ENCODE data around the gene AHNAK2. TPM values are rescaled to one million over a fixed set of nuclear protein-coding genes. Genes with fewer than 3 reads are reported as not detected.

Gene AHNAK2
- total and polyA plus RNA-seq, 3 donors from 2014 or later = 10.8 to 15.1 (median 12.8) TPM

- WGBS, 2 donors = 81 to 85% methylated on average over 10 to 12 of the region's 12 CpGs
- H3K27me3 ChIP-seq = no peaks in the 10 kb centered on the region
- no peak overlapping the region for H3K27ac ChIP-seq
- H3K4me1 ChIP-seq = peaks cover 8% of the 10 kb centered on the region
- H3K4me3 ChIP-seq = no peak overlapping the region
- TF ChIP-seq, protein P1, sequence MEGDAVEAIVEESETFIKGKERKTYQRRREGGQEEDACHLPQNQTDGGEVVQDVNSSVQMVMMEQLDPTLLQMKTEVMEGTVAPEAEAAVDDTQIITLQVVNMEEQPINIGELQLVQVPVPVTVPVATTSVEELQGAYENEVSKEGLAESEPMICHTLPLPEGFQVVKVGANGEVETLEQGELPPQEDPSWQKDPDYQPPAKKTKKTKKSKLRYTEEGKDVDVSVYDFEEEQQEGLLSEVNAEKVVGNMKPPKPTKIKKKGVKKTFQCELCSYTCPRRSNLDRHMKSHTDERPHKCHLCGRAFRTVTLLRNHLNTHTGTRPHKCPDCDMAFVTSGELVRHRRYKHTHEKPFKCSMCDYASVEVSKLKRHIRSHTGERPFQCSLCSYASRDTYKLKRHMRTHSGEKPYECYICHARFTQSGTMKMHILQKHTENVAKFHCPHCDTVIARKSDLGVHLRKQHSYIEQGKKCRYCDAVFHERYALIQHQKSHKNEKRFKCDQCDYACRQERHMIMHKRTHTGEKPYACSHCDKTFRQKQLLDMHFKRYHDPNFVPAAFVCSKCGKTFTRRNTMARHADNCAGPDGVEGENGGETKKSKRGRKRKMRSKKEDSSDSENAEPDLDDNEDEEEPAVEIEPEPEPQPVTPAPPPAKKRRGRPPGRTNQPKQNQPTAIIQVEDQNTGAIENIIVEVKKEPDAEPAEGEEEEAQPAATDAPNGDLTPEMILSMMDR (IDR thresholded peaks at IDR 0.05) = no peak
- TF ChIP-seq POLR2A (IDR thresholded peaks at IDR 0.05) = no peak
- no peaks in the 10 kb centered on the region for H3K9me3 ChIP-seq
- intact Hi-C loops (cut with DNase I; ENCODE audit: low total_unique reads) = no loop called here
- H3K36me3 ChIP-seq (ENCODE audit: low read depth, missing control alignments) = no peaks in the 10 kb centered on the region
- no peak for DNase-seq
Measured at GRCh38 chr14:104983231-104983721, 5.1 kb upstream of the AHNAK2 start.

- H3K27me3 ChIP-seq = no peaks in the 10 kb centered on the region
- WGBS, 2 donors = 81 to 84% methylated on average over 9 to 10 of the region's 10 CpGs
- DNase-seq = no peak
- no peak for TF ChIP-seq POLR2A (IDR thresholded peaks at IDR 0.05)
- TF ChIP-seq, protein P1 (IDR thresholded peaks at IDR 0.05) = no peak
- no peak overlapping the region for H3K4me3 ChIP-seq
- intact Hi-C loops (cut with DNase I; ENCODE audit: low total_unique reads) = no loop called here
- H3K36me3 ChIP-seq (ENCODE audit: low read depth, missing control alignments) = no peaks in the 10 kb centered on the region
- H3K4me1 ChIP-seq = peaks cover 9% of the 10 kb centered on the region
- H3K9me3 ChIP-seq = no peaks in the 10 kb centered on the region
- no peak overlapping the region for H3K27ac ChIP-seq
Measured at GRCh38 chr14:104982548-104983230, 4.5 kb upstream of the AHNAK2 start.

- H3K27ac ChIP-seq = no peak overlapping the region
- H3K36me3 ChIP-seq (ENCODE audit: low read depth, missing control alignments) = no peaks in the 10 kb centered on the region
- no peaks in the 10 kb centered on the region for H3K27me3 ChIP-seq
- H3K4me3 ChIP-seq = no peak overlapping the region
- WGBS, 2 donors = 80 to 82% methylated on average over 4 to 17 of the region's 17 CpGs
- TF ChIP-seq, protein P1 (IDR thresholded peaks at IDR 0.05) = no peak
- no peak for TF ChIP-seq POLR2A (IDR thresholded peaks at IDR 0.05)
- intact Hi-C loops (cut with DNase I; ENCODE audit: low total_unique reads) = no loop called here
- H3K9me3 ChIP-seq = no peaks in the 10 kb centered on the region
- peaks cover 12% of the 10 kb centered on the region for H3K4me1 ChIP-seq
- DNase-seq = no peak
Measured at GRCh38 chr14:104981699-104982541, 3.7 kb upstream of the AHNAK2 start.

DNA sequence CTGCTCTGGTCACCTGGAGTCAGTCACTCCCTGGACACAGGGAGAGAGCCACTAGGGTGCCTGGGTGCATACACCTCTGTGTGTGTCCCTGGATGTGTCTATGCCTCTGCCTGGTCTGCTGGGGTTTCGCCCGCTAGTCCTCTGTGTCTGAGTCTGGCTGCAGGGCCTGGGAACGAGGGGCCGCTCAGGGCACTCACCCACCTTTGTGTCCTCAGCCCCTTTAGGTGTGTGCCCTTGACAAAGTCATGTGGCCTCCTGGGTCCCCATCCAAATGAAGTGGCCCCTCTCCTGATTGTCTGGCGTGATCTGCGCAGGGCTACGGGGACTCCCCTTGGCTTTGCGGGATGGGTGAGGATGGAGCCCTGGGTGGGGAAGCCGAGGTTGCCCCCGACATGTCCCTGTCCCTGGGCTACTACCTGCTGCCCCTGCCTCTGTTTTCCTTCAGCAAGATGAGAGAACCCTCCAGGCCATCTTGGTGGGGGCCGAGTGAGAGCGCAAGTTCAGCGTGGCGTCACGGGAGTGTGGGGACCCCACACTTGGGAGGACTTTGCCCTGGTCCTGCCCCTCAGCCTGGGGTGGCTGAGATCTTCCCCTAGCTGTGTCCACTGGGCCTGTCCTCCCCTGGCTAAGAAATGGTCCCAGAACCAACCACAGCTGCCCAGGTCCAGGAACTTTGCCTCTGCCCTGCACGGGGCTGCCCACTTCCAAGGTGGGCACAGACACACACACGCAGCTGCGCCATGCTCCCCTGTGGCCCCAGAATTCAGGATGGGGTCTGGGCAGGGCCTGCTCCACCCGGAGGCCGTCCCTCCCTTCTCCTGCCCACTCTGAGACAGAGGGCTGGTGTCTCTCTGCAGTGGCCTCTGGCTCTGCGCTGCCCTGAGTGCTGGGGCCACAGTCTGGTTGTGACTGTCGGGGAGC is 2.7 kb upstream of the AHNAK2 start:
- TF ChIP-seq, protein P1 (IDR thresholded peaks at IDR 0.05) = no peak
- no peak for TF ChIP-seq POLR2A (IDR thresholded peaks at IDR 0.05)
- no peak for DNase-seq
- no peaks in the 10 kb centered on the region for H3K36me3 ChIP-seq (ENCODE audit: low read depth, missing control alignments)
- H3K27ac ChIP-seq = no peak overlapping the region
- intact Hi-C loops (cut with DNase I; ENCODE audit: low total_unique reads) = no loop called here
- WGBS, 2 donors = 88 to 100% methylated on average over 3 to 21 of the region's 22 CpGs
- H3K9me3 ChIP-seq = no peaks in the 10 kb centered on the region
- no peak overlapping the region for H3K4me3 ChIP-seq
- H3K27me3 ChIP-seq = no peaks in the 10 kb centered on the region
- peaks cover 5% of the 10 kb centered on the region for H3K4me1 ChIP-seq

Measured in testis (tissue), 3 donors.